BJ (cell line): ENCODE measurements around the gene SMCO2. TPM values are rescaled to one million over a fixed set of nuclear protein-coding genes. Genes with fewer than 3 reads are reported as not detected.
A peak's percentile ranks its signal among the peaks of the same experiment; 100 is the strongest.

ENCODE experiments used
- CTCF ChIA-PET: fragments of 350-600 bp; formaldehyde crosslinking; extraction: SDS; loops from one replicate; lab custom pipeline; 2021; ENCODE audit warnings: antibody characterized with exemption, inconsistent platforms; lab: Yijun Ruan, JAX
- POLR2A ChIA-PET: fragments of 300-600 bp; sonication (Branson Sonifier 250); formaldehyde crosslinking; extraction: SDS; loops from one replicate; lab custom pipeline; 2021; ENCODE audit warnings: antibody characterized with exemption; lab: Charles Lee
- DNase-seq: peaks from one replicate; pipeline ENCODE4 v3.0.0-alpha.2; 2011; ENCODE audit warnings: low read depth
- H3K27me3 ChIP-seq: 2 replicates; pipeline ENCODE4 v1.6.0; 2011; ENCODE audit warnings: low read length; ENCODE audit not compliant: control insufficient read depth, insufficient read depth
- H3K36me3 ChIP-seq: 2 replicates; pipeline ENCODE4 v1.5.1; 2011; ENCODE audit warnings: low read length; ENCODE audit not compliant: control insufficient read depth, insufficient read depth
- H3K4me3 ChIP-seq: 2 replicates; pipeline ENCODE4 v1.5.1; 2011; ENCODE audit warnings: low read depth, mild to moderate bottlenecking, control low read depth, low read length
- polyA plus RNA-seq: library from polyadenylated mRNA; depleted of rRNA; stranded (reverse); fragments of >200 nt; gene quantifications from 2 replicates; pipeline ENCODE4 v1.2.3, GENCODE V29; 2011
- TF ChIP-seq, protein P1 (sequence below): IDR thresholded peaks from 2 replicates; pipeline ENCODE4 v1.5.1; 2011; ENCODE audit warnings: low read depth, mild to moderate bottlenecking, control low read depth, inconsistent platforms, low read length, moderate library complexity; ENCODE audit not compliant: insufficient read depth

SMCO2 gene
- polyA plus RNA-seq, 1 experiment = 0.09 TPM

DNA sequence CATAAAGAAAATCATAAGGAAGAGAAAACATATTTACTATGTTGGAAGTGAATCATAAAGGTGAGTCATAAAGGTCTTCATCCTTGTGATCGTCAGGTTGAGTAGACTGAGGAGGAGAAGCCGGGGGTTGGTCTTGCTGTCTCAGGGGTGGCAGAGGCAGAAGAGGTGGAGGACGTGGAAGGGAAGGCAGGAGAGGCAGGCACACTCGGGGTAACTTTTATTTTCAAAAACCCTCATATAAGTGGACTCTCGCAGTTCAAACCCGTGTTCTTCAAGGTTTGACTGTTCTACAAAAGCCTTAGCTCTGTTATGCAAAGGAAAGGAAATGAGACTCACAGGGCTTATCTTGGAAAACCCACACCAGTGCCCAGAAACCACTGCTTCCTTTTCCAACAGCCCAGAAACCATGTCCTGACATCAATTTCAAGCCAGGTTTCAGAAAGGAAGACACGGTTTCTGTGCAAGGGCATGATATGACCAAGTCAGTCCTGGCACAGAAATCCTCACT lies 14.0 kb downstream of the SMCO2 start:
- CTCF ChIA-PET = interaction anchor here (0.6 to 1.9 kb wide), 3 partner anchors 14 to 41 kb away, joined by 3 to 8 read pairs (median 4); no protein-coding TSS in a partner anchor
- Histone ChIP-seq H3K36me3 (no peaks in the 10 kb centered on the region), H3K4me3 (no peak overlapping the region), H3K27me3 (no peaks in the 10 kb centered on the region)
- POLR2A ChIA-PET = no interaction called here
- no peak for DNase-seq
- TF ChIP-seq, protein P1, sequence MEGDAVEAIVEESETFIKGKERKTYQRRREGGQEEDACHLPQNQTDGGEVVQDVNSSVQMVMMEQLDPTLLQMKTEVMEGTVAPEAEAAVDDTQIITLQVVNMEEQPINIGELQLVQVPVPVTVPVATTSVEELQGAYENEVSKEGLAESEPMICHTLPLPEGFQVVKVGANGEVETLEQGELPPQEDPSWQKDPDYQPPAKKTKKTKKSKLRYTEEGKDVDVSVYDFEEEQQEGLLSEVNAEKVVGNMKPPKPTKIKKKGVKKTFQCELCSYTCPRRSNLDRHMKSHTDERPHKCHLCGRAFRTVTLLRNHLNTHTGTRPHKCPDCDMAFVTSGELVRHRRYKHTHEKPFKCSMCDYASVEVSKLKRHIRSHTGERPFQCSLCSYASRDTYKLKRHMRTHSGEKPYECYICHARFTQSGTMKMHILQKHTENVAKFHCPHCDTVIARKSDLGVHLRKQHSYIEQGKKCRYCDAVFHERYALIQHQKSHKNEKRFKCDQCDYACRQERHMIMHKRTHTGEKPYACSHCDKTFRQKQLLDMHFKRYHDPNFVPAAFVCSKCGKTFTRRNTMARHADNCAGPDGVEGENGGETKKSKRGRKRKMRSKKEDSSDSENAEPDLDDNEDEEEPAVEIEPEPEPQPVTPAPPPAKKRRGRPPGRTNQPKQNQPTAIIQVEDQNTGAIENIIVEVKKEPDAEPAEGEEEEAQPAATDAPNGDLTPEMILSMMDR = no peak

DNA sequence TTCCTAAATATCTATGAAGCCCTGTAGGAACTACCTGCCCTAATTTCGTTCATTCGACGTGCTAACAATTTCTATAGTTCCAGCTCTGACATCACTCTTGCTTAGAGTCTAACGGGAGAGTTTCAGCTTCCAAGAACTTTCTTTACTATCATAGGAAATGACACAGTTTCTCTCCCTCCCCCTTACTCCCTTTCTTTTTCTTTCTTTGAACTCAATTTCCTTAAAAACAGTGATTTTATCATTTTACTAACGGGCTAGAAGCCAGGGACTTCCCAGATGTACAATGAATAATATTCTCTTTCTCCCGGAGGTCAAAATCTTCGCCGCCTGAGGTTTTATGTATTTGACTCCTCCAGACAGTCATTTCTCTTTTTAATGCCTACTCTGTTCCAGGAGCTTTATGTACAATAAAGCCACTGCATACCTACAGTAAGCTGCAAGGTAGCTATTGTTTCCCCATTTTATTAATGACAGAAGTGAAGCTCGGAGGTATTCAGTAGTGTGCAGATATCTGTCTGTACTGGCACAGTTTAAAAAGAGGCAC lies 15.7 kb downstream of the SMCO2 start:
- no peaks in the 10 kb centered on the region for H3K36me3 ChIP-seq
- no peaks in the 10 kb centered on the region for H3K27me3 ChIP-seq
- DNase-seq = peak; percentile 5
- TF ChIP-seq, protein P1 = no peak
- H3K4me3 ChIP-seq = no peak overlapping the region
- ChIA-PET CTCF (interaction anchor here (1.2 to 1.9 kb wide), 2 partner anchors 9 to 12 kb away, joined by 3 to 8 read pairs; no protein-coding TSS in a partner anchor), POLR2A (no interaction called here)

DNA sequence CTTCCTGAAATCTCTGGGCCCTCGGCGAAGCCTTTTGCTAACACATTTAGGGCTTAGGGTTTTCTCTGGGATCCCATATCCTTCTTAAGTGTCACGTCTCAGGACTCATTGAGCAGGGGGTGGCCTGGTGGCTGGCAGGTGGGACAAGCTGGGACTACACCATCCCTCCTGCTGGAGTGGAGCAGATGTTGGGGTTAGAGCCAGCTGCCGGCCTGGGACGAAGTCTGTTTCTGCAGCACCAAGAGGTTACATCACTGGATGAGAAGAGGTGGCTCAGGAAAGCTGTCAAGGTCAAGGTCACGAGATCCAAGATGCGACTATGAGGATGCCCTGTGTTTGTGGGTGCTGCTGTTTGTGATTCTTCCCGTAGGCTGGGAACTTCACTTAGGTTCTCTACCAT lies 16.3 kb downstream of the SMCO2 start:
- no peak for DNase-seq
- ChIA-PET POLR2A (no interaction called here), CTCF (interaction anchor here (0.6 kb wide), 2 partner anchors 44 to 781 kb away, joined by 3 to 4 read pairs; no protein-coding TSS in a partner anchor)
- H3K36me3 ChIP-seq = no peaks in the 10 kb centered on the region
- no peak overlapping the region for H3K4me3 ChIP-seq
- TF ChIP-seq, protein P1 = no peak
- H3K27me3 ChIP-seq = no peaks in the 10 kb centered on the region

DNA sequence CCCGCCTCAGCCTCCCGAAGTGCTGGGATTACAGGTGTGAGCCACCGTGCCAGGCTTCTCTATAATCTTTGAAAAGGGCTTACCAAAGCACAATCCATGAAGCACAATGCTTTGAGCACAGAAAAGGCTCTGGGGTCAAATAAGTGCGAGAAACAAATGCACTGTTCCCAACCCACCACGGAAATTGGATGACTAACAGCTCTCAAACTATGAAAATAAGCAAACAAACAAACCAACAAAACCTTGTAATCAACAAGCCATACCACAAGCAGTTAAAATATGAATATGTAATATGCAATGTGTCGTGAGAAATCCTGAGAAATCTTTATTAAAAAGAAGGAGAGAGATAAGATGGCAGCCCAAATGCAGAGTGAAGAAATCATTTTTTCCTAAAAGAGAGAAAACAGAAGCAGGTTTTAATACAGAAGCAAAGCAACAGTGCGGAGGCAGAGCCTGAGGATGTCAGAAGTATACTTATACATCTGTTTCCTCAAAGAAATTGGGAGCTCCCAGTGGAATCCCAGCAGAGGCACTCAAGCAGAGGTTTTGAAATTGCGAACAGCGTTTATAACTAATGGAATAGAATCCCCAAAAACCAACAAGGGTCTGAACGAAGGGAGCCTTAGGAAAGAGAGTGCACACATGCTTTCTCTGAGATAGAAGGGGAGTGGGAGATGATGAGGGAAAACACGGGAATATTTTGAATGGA lies 17.1 kb downstream of the SMCO2 start:
- TF ChIP-seq, protein P1 = no peak
- Histone ChIP-seq H3K27me3 (no peaks in the 10 kb centered on the region), H3K36me3 (no peaks in the 10 kb centered on the region), H3K4me3 (no peak overlapping the region)
- DNase-seq = no peak
- POLR2A ChIA-PET = no interaction called here
- CTCF ChIA-PET = interaction anchor here (0.6 to 1.6 kb wide), 3 partner anchors 9 to 782 kb away, joined by 3 to 4 read pairs (median 4); no protein-coding TSS in a partner anchor

DNA sequence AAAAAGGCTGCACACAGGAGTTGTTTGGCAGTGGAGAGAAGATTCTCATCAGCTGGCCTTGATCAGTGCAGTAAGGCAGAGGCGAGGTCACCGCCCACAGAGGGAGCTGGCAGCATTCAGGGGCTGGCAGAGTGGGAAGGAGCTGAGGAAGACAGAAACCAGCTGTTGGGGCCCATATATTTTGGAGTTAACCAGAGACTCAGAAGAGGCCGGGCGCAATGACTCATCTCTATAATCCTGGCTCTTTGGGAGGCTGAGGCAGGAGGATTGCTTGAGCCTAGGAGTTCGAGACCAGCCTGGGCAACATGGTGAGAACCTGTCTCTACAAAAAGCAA lies 17.7 kb downstream of the SMCO2 start:
- no peaks in the 10 kb centered on the region for H3K36me3 ChIP-seq
- no peak for DNase-seq
- TF ChIP-seq, protein P1 = no peak
- POLR2A ChIA-PET = no interaction called here
- no peak overlapping the region for H3K4me3 ChIP-seq
- CTCF ChIA-PET = interaction anchor here (1.6 kb wide), 1 partner anchor 10 kb away, joined by 4 read pairs; no protein-coding TSS in a partner anchor
- no peaks in the 10 kb centered on the region for H3K27me3 ChIP-seq
